Breast epithelium (tissue), 4 donors: Measurements from ENCODE around the gene OR2T33. TPM values are rescaled to one million over a fixed set of nuclear protein-coding genes. Genes with fewer than 3 reads are reported as not detected.
"Not testable (repeated sequence)": the region's sequence is repeated elsewhere in the genome, so short reads cannot be mapped to it uniquely, and the experiment has no call there.

Source experiments
- DNase-seq, 2 donors: peaks; one replicate each; pipeline ENCODE4 v3.0.0-alpha.2; 2019; ENCODE audit warnings: low spot score in 2 of 2
- H3K27ac ChIP-seq, 2 donors: fragments of 200-600 bp; sonication (generic) in 1 of 2; one replicate each; pipeline ENCODE4 v1.5.1; 2016 to 2019; ENCODE audit warnings: mild to moderate bottlenecking in 1 of 2
- H3K27me3 ChIP-seq, 2 donors: fragments of 200-600 bp; sonication (generic) in 1 of 2; one replicate each; pipeline versions ENCODE4 v1.5.1 to v1.6.0; 2017 to 2019; ENCODE audit warnings: control low read depth in 1 of 2, mild to moderate bottlenecking in 1 of 2
- H3K36me3 ChIP-seq: fragments of 200-600 bp; one replicate; pipeline ENCODE4 v1.5.1; 2019
- H3K4me1 ChIP-seq, 2 donors: fragments of 200-600 bp; sonication (generic); one replicate each; pipeline ENCODE4 v1.5.1; 2016 to 2019; ENCODE audit warnings: control low read depth in 1 of 2
- H3K4me3 ChIP-seq, 3 donors: fragments of 200-600 bp; sonication (generic); 1 replicate in 2 of 3; 2 replicates in 1 of 3; pipeline ENCODE4 v1.5.1; 2016 to 2019; ENCODE audit warnings: mild to moderate bottlenecking in 3 of 3, moderate library complexity in 2 of 3
- H3K9me3 ChIP-seq, 2 donors: fragments of 200-600 bp; sonication (generic) in 1 of 2; one replicate each; pipeline ENCODE4 v1.5.1; 2016 to 2019; ENCODE audit warnings: control low read depth in 1 of 2
- POLR2A ChIP-seq: fragments of 450-650 bp; IDR thresholded peaks from one replicate; pipeline ENCODE4 v1.6.1; 2016; ENCODE audit warnings: antibody characterized with exemption, mild to moderate bottlenecking, moderate library complexity
- POLR2AphosphoS5 ChIP-seq, 3 donors: sonication (generic); formaldehyde crosslinking; IDR thresholded peaks; one replicate each; pipeline ENCODE4 v1.6.1; 2017; ENCODE audit warnings: antibody characterized with exemption in 3 of 3
- intact Hi-C: fragments of 100-400 bp; cut with DNase I; formaldehyde crosslinking; loops from one replicate; pipeline ENCODE4 v1.15.1; 2023; ENCODE audit warnings: low total_unique reads
- total RNA-seq, 3 donors: library from RNA; depleted of rRNA; stranded (reverse); fragments of >200 nt; gene quantifications; one replicate each; pipeline ENCODE4 v1.1.0, GENCODE V29; 2016
- TF ChIP-seq, protein P1 (sequence below), 3 donors: fragments of 450-650 bp; IDR thresholded peaks; one replicate each; pipeline ENCODE4 v1.5.1; 2016 to 2017; ENCODE audit warnings: antibody characterized with exemption in 3 of 3, mild to moderate bottlenecking in 3 of 3, moderate library complexity in 3 of 3

The OR2T33 gene, protein sequence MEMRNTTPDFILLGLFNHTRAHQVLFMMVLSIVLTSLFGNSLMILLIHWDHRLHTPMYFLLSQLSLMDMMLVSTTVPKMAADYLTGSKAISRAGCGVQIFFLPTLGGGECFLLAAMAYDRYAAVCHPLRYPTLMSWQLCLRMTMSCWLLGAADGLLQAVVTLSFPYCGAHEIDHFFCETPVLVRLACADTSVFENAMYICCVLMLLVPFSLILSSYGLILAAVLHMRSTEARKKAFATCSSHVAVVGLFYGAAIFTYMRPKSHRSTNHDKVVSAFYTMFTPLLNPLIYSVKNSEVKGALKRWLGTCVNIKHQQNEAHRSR
- total RNA-seq, result not detected

- intact Hi-C loops, result no loop called here
Observed at GRCh38 chr1:248277876-248278275, at the start of gene OR2T33. TSS of gene OR2T33 (minus strand) at chr1:248277976. CDS start at chr1:248273814, 4,162 bp downstream.

GRCh38 chr1:248324468-248324867 is 46.7 kb upstream of the OR2T33 start, which contains the start of gene OR2M7:
TSS of gene OR2M7 (minus strand) at chr1:248324568. CDS start at chr1:248324568, 0 bp downstream.
- Histone ChIP-seq H3K27me3 (no peaks in the 10 kb centered on the region), H3K4me3 (no peak within 1 kb of the TSS), H3K4me1 (no peaks in the 10 kb centered on the region), H3K36me3 (no peaks in the 10 kb centered on the region), H3K9me3 (peaks cover 0 to 6% of the 10 kb centered on the region in 2 donors), H3K27ac (no peak within 1 kb of the TSS)
- DNase-seq, result no peak
- TF ChIP-seq POLR2AphosphoS5 (IDR thresholded peaks at IDR 0.05), result no peak
- TF ChIP-seq POLR2A, result no peak
- TF ChIP-seq, protein P1, sequence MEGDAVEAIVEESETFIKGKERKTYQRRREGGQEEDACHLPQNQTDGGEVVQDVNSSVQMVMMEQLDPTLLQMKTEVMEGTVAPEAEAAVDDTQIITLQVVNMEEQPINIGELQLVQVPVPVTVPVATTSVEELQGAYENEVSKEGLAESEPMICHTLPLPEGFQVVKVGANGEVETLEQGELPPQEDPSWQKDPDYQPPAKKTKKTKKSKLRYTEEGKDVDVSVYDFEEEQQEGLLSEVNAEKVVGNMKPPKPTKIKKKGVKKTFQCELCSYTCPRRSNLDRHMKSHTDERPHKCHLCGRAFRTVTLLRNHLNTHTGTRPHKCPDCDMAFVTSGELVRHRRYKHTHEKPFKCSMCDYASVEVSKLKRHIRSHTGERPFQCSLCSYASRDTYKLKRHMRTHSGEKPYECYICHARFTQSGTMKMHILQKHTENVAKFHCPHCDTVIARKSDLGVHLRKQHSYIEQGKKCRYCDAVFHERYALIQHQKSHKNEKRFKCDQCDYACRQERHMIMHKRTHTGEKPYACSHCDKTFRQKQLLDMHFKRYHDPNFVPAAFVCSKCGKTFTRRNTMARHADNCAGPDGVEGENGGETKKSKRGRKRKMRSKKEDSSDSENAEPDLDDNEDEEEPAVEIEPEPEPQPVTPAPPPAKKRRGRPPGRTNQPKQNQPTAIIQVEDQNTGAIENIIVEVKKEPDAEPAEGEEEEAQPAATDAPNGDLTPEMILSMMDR (IDR thresholded peaks at IDR 0.05), result no peak
- intact Hi-C loops, result no loop called here

More at GRCh38 chr1:248277876-248278275, at the start of gene OR2T33:
- Histone ChIP-seq H3K27ac (no peak within 1 kb of the TSS), H3K27me3 (no peaks in the 10 kb centered on the region), H3K4me1 (no peaks in the 10 kb centered on the region), H3K36me3 (no peaks in the 10 kb centered on the region), H3K4me3 (no peak within 1 kb of the TSS), H3K9me3 (peaks cover 0 to 8% of the 10 kb centered on the region in 2 donors)
- DNase-seq, result no peak
- TF ChIP-seq POLR2AphosphoS5 (IDR thresholded peaks at IDR 0.05) (no peak), POLR2A (no peak)
- TF ChIP-seq, protein P1 (IDR thresholded peaks at IDR 0.05), result no peak

GRCh38 chr1:248316796-248317195 is 39.0 kb upstream of the OR2T33 start:
- no peak for TF ChIP-seq POLR2AphosphoS5 (IDR thresholded peaks at IDR 0.05)
- no peak for TF ChIP-seq POLR2A
- no peaks in the 10 kb centered on the region for H3K36me3 ChIP-seq
- H3K9me3 ChIP-seq, result peaks cover 2 to 24% of the 10 kb centered on the region in 2 donors
- DNase-seq, result no peak
- no peak overlapping the region for H3K4me3 ChIP-seq
- H3K4me1 ChIP-seq, result no peaks in the 10 kb centered on the region
- H3K27ac ChIP-seq, result no peak overlapping the region
- intact Hi-C loops, result no loop called here
- H3K27me3 ChIP-seq, result no peaks in the 10 kb centered on the region

- DNase-seq, H3K4me3 ChIP-seq, H3K9me3 ChIP-seq, intact Hi-C loops, H3K4me1 ChIP-seq, H3K27ac ChIP-seq, H3K27me3 ChIP-seq, H3K36me3 ChIP-seq: not testable (repeated sequence)
Observed at GRCh38 chr1:248306740-248307139, 29.0 kb upstream of the OR2T33 start.

DNA sequence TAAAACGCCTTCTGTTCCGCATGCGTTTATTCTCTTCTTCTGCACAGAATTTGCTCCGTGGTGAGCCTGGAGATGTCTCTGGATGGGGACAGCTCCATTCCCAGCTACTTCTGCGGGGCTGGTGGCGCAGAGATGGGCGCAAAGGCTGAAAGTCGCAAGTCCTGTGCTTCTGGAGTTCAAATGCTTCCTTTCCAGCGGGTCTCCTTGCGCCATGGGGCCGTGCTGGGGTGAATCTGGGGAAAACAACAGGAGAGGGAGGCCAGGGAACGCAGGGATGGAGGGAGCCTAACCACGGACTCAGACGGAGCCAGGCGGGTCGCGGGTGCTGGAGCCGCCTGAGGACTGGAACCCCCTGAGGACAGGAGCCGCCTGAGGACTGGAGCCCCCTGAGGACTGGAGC is 28.3 kb upstream of the OR2T33 start:
- DNase-seq, result no peak
- intact Hi-C loops, result no loop called here
- Histone ChIP-seq H3K4me3 (no peak overlapping the region), H3K4me1 (no peaks in the 10 kb centered on the region), H3K36me3 (no peaks in the 10 kb centered on the region), H3K27ac (no peak overlapping the region), H3K9me3 (no peaks in the 10 kb centered on the region), H3K27me3 (no peaks in the 10 kb centered on the region)
- TF ChIP-seq, protein P1 (IDR thresholded peaks at IDR 0.05), result no peak
- TF ChIP-seq POLR2AphosphoS5 (IDR thresholded peaks at IDR 0.05), result no peak
- TF ChIP-seq POLR2A, result no peak

GRCh38 chr1:248305672-248306071 is 27.9 kb upstream of the OR2T33 start:
- H3K4me3 ChIP-seq, intact Hi-C loops, DNase-seq, H3K27ac ChIP-seq, H3K27me3 ChIP-seq, H3K4me1 ChIP-seq, H3K9me3 ChIP-seq, H3K36me3 ChIP-seq: not testable (repeated sequence)
